ENCODE results near the gene AGRP. TPM values are rescaled to one million over a fixed set of nuclear protein-coding genes. Genes with fewer than 3 reads are reported as not detected.

The AGRP gene
- total RNA-seq, 1 experiment from 2014 or later: not detected

GRCh38 chr16:67471758-67472384 is 11.5 kb downstream of the AGRP start (continued):
- no peak for TF ChIP-seq ZNF532 (CRISPR knock-in tag; IDR thresholded peaks at IDR 0.05; ENCODE audit: borderline replicate concordance)
- no peak for TF ChIP-seq RORB (CRISPR knock-in tag; IDR thresholded peaks at IDR 0.05)
- TF ChIP-seq FOXP1 (CRISPR knock-in tag; IDR thresholded peaks at IDR 0.05; ENCODE audit: borderline replicate concordance): no peak
- TF ChIP-seq SMAD4 (CRISPR knock-in tag; IDR thresholded peaks at IDR 0.05): no peak
- no peak for TF ChIP-seq IRF1 (CRISPR knock-in tag; IDR thresholded peaks at IDR 0.05)
- no peak for TF ChIP-seq ZSCAN18 (CRISPR knock-in tag; IDR thresholded peaks at IDR 0.05)
- no peak for TF ChIP-seq KAT7 (CRISPR knock-in tag; IDR thresholded peaks at IDR 0.05; ENCODE audit: borderline replicate concordance)

- no peak for DNase-seq (ENCODE audit: low spot score)
- ATAC-seq: no peak
- CTCF ChIA-PET: interaction anchor here (0.8 to 2.0 kb wide), 3 partner anchors 11 to 43 kb away, joined by 3 to 11 read pairs (median 3); partner anchors contain the start of gene ATP6V0D1
- no peaks in the 10 kb centered on the region for H3K9me3 Mint-ChIP-seq
- no peaks in the 10 kb centered on the region; the same call in 1 of the 2 replicates for H3K27me3 Mint-ChIP-seq (ENCODE audit: low read depth)
- TF ChIP-seq ETV6 (CRISPR knock-in tag; IDR thresholded peaks at IDR 0.05) (no peak), ZBTB21 (CRISPR knock-in tag; IDR thresholded peaks at IDR 0.05; ENCODE audit: borderline replicate concordance) (no peak), JAZF1 (CRISPR knock-in tag; IDR thresholded peaks at IDR 0.05) (no peak), ERG (CRISPR knock-in tag; IDR thresholded peaks at IDR 0.05) (no peak), GTF2I (CRISPR knock-in tag; conservative IDR thresholded peaks at IDR 0.05) (no peak), SMAD4 (CRISPR knock-in tag; IDR thresholded peaks at IDR 0.05) (no peak), HMGA2 (CRISPR knock-in tag; IDR thresholded peaks at IDR 0.05) (no peak), ZNF671 (CRISPR knock-in tag; IDR thresholded peaks at IDR 0.05) (no peak)
- H3K36me3 Mint-ChIP-seq: no peaks in the 10 kb centered on the region
- no peak overlapping the region for H3K4me3 Mint-ChIP-seq
- POLR2A ChIA-PET: no interaction called here
- no peak overlapping the region for H3K27ac Mint-ChIP-seq
- peaks cover 3% of the 10 kb centered on the region for H3K4me1 Mint-ChIP-seq
Observed at GRCh38 chr16:67470359-67470758, 13.0 kb downstream of the AGRP start.

GRCh38 chr16:67468731-67469130 is 14.6 kb downstream of the AGRP start:
- H3K36me3 Mint-ChIP-seq: no peaks in the 10 kb centered on the region
- ChIA-PET POLR2A (no interaction called here), CTCF (interaction anchor here (1.1 to 3.8 kb wide), 4 partner anchors 12 to 184 kb away, joined by 3 to 27 read pairs (median 4); partner anchors contain the start of gene ATP6V0D1)
- ATAC-seq: no peak
- no peaks in the 10 kb centered on the region for H3K9me3 Mint-ChIP-seq
- DNase-seq (ENCODE audit: low spot score): no peak
- H3K4me1 Mint-ChIP-seq: peaks cover 5% of the 10 kb centered on the region
- no peaks in the 10 kb centered on the region; the same call in 1 of the 2 replicates for H3K27me3 Mint-ChIP-seq (ENCODE audit: low read depth)
- no peak overlapping the region for H3K27ac Mint-ChIP-seq
- H3K4me3 Mint-ChIP-seq: no peak overlapping the region
- TF ChIP-seq NFE2L1 (CRISPR knock-in tag; IDR thresholded peaks at IDR 0.05) (no peak), OVOL2 (CRISPR knock-in tag; IDR thresholded peaks at IDR 0.05; ENCODE audit: borderline replicate concordance) (no peak), PRDM15 (CRISPR knock-in tag; IDR thresholded peaks at IDR 0.05) (no peak), RELA (CRISPR knock-in tag; IDR thresholded peaks at IDR 0.05; ENCODE audit: borderline replicate concordance) (no peak), NFYB (CRISPR knock-in tag; conservative IDR thresholded peaks at IDR 0.05; ENCODE audit: low read depth) (no peak), NR2C2 (CRISPR knock-in tag; IDR thresholded peaks at IDR 0.05) (no peak), FOXJ3 (CRISPR knock-in tag; IDR thresholded peaks at IDR 0.05; ENCODE audit: borderline replicate concordance) (no peak), ZNF138 (CRISPR knock-in tag; conservative IDR thresholded peaks at IDR 0.05) (no peak)
